Fibroblast of lung (primary cell): ENCODE measurements around the gene SPIB. TPM values are rescaled to one million over a fixed set of nuclear protein-coding genes. Genes with fewer than 3 reads are reported as not detected.

Experiments
- DNase-seq, 2 donors: peaks; one replicate each; pipeline versions ENCODE4 v3.0.0 to v3.0.0-alpha.2; 2010; ENCODE audit warnings: low read depth in 2 of 2
- H2AFZ ChIP-seq: 2 replicates; pipeline ENCODE4 v1.5.1; 2012; ENCODE audit warnings: low read length, control low read depth, inconsistent platforms
- H3K27ac ChIP-seq: 2 replicates; pipeline ENCODE4 v1.5.1; 2011; ENCODE audit warnings: low read length, control low read depth; ENCODE audit not compliant: insufficient read depth
- H3K27me3 ChIP-seq: 2 replicates; pipeline ENCODE4 v1.5.1; 2011; ENCODE audit warnings: mild to moderate bottlenecking, low read length; ENCODE audit not compliant: control insufficient read depth, insufficient read depth
- H3K36me3 ChIP-seq: 2 replicates; pipeline ENCODE4 v1.5.1; 2011; ENCODE audit warnings: low read length; ENCODE audit not compliant: control insufficient read depth, insufficient read depth
- H3K4me1 ChIP-seq: 2 replicates; pipeline ENCODE4 v1.5.1; 2011; ENCODE audit warnings: low read length; ENCODE audit not compliant: control insufficient read depth, insufficient read depth; ENCODE audit errors: extremely low read depth
- H3K4me2 ChIP-seq: 2 replicates; pipeline ENCODE4 v1.5.1; 2011; ENCODE audit warnings: low read length, control low read depth; ENCODE audit not compliant: insufficient read depth; ENCODE audit errors: extremely low read depth
- H3K4me3 ChIP-seq, 4 experiments: fragments of 200-600 bp in 1 of 4; sonication (generic) in 1 of 4; replicated peaks in 1 of 4; 2 replicates each; pipeline ENCODE4 v1.5.1; 2011 to 2016; ENCODE audit warnings: low read length in 4 of 4, low read depth in 3 of 4, mild to moderate bottlenecking in 3 of 4, control low read depth in 2 of 4, inconsistent platforms in 1 of 4, mixed read lengths in 1 of 4; ENCODE audit not compliant: insufficient read depth in 1 of 4; ENCODE audit errors: control extremely low read depth in 1 of 4
- H3K79me2 ChIP-seq: 2 replicates; pipeline ENCODE4 v1.5.1; 2012; ENCODE audit warnings: mild to moderate bottlenecking, low read length, inconsistent platforms; ENCODE audit not compliant: control insufficient read depth, insufficient read depth
- H3K9ac ChIP-seq: 2 replicates; pipeline ENCODE4 v1.5.1; 2011; ENCODE audit warnings: mild to moderate bottlenecking, low read length, control low read depth; ENCODE audit not compliant: insufficient read depth
- H3K9me3 ChIP-seq: 2 replicates; pipeline ENCODE4 v1.5.1; 2012; ENCODE audit warnings: low read depth, low read length; ENCODE audit not compliant: control insufficient read depth, insufficient read depth
- H4K20me1 ChIP-seq: 2 replicates; pipeline ENCODE4 v1.5.1; 2011; ENCODE audit warnings: low read length; ENCODE audit not compliant: control insufficient read depth, insufficient read depth; ENCODE audit errors: extremely low read depth
- EZH2 ChIP-seq: IDR thresholded peaks from 2 replicates; pipeline ENCODE4 v1.5.1; 2012; ENCODE audit warnings: low read length, control low read depth, mild to moderate bottlenecking; ENCODE audit errors: missing control alignments
- polyA plus RNA-seq, 2 donors: library from polyadenylated mRNA; depleted of rRNA in 1 of 2; stranded (reverse) in 1 of 2; unstranded in 1 of 2; fragments of >200 nt; gene quantifications; 2 replicates each; pipeline ENCODE4 v1.2.1, GENCODE V29; 2011 to 2012; ENCODE audit warnings: missing spikeins in 1 of 2
- total RNA-seq: library from RNA; depleted of rRNA; stranded (reverse); fragments of >200 nt; gene quantifications from 2 replicates; pipeline ENCODE4 v1.2.1, GENCODE V29; 2014
- TF ChIP-seq, protein P1 (sequence below), 2 donors: IDR thresholded peaks in 1 of 2; conservative IDR thresholded peaks in 1 of 2; 1 replicate in 1 of 2; 2 replicates in 1 of 2; pipeline ENCODE4 v1.5.1; 2011 to 2012; ENCODE audit warnings: low read length in 2 of 2, control low read depth in 1 of 2, inconsistent platforms in 1 of 2, low read depth in 1 of 2, mild to moderate bottlenecking in 1 of 2

Gene SPIB
- total and polyA plus RNA-seq, 2 donors (not counting 1 experiment from before 2014, with no cell fraction given) = not detected

- no peaks in the 10 kb centered on the region for H3K9me3 ChIP-seq
- H3K27me3 ChIP-seq = no peaks in the 10 kb centered on the region
- H3K4me2 ChIP-seq = no peak overlapping the region
- H2AFZ ChIP-seq = no peak overlapping the region
- H3K4me3 ChIP-seq = no peak overlapping the region
- no peak for DNase-seq
- TF ChIP-seq, protein P1, sequence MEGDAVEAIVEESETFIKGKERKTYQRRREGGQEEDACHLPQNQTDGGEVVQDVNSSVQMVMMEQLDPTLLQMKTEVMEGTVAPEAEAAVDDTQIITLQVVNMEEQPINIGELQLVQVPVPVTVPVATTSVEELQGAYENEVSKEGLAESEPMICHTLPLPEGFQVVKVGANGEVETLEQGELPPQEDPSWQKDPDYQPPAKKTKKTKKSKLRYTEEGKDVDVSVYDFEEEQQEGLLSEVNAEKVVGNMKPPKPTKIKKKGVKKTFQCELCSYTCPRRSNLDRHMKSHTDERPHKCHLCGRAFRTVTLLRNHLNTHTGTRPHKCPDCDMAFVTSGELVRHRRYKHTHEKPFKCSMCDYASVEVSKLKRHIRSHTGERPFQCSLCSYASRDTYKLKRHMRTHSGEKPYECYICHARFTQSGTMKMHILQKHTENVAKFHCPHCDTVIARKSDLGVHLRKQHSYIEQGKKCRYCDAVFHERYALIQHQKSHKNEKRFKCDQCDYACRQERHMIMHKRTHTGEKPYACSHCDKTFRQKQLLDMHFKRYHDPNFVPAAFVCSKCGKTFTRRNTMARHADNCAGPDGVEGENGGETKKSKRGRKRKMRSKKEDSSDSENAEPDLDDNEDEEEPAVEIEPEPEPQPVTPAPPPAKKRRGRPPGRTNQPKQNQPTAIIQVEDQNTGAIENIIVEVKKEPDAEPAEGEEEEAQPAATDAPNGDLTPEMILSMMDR (conservative IDR thresholded peaks at IDR 0.05 in 1 of 2, IDR thresholded peaks at IDR 0.05 in 1 of 2; ENCODE audit: low read depth in 1 of 2, low read length in 2 of 2) = no peak
- TF ChIP-seq EZH2 = no peak
- no peak overlapping the region for H3K27ac ChIP-seq
- H3K79me2 ChIP-seq = no peaks in the 10 kb centered on the region
- no peak overlapping the region for H3K9ac ChIP-seq
- no peaks in the 10 kb centered on the region for H4K20me1 ChIP-seq
- H3K36me3 ChIP-seq = peaks cover 8% of the 10 kb centered on the region
- no peaks in the 10 kb centered on the region for H3K4me1 ChIP-seq
Observed at GRCh38 chr19:50402544-50403301, 16.0 kb upstream of the SPIB start.

DNA sequence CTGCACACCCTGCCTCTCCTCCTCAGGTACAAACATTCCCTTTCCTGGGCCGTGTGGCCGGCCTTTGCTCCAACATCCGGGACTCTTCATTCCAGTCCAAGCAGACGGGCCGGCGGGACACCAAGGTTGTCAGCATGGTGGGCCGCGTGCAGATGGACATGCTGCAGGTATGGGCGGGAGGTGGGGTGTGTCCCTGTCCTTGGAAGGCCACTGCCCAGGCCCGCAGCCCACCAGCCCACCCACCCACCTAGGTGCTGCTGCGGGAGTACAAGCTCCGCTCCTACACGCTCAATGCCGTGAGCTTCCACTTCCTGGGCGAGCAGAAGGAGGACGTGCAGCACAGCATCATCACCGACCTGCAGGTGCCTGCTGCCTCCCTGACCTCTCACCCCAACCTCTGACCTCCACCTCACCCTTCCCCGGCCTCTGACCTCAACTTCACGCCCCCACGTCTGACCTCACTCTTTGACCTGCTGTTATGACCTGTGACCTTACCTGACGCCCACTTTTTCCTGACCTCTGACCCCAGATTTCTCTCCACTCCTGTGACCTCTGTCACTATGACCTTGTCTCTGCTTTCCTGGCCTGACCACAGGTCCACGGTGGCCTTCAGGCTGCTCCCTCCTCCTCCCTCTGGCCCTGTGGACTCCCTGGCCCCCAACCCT lies 12.4 kb upstream of the SPIB start:
- no peak for DNase-seq
- H3K4me3 ChIP-seq = no peak overlapping the region
- H2AFZ ChIP-seq = no peak overlapping the region
- no peak for TF ChIP-seq EZH2
- TF ChIP-seq, protein P1 (conservative IDR thresholded peaks at IDR 0.05 in 1 of 2, IDR thresholded peaks at IDR 0.05 in 1 of 2; ENCODE audit: low read depth in 1 of 2, low read length in 2 of 2) = no peak
- H3K27ac ChIP-seq = no peak overlapping the region
- H3K79me2 ChIP-seq = no peaks in the 10 kb centered on the region
- no peaks in the 10 kb centered on the region for H3K27me3 ChIP-seq
- no peak overlapping the region for H3K9ac ChIP-seq
- no peaks in the 10 kb centered on the region for H3K9me3 ChIP-seq
- peaks cover 8% of the 10 kb centered on the region for H3K36me3 ChIP-seq
- no peaks in the 10 kb centered on the region for H4K20me1 ChIP-seq
- no peak overlapping the region for H3K4me2 ChIP-seq
- no peaks in the 10 kb centered on the region for H3K4me1 ChIP-seq

GRCh38 chr19:50406829-50407228 lies 11.9 kb upstream of the SPIB start:
- Histone ChIP-seq H3K79me2 (no peaks in the 10 kb centered on the region), H3K9me3 (no peaks in the 10 kb centered on the region), H3K4me3 (no peak overlapping the region), H3K9ac (no peak overlapping the region), H2AFZ (no peak overlapping the region), H3K36me3 (peaks cover 8% of the 10 kb centered on the region), H3K4me2 (no peak overlapping the region), H3K27ac (no peak overlapping the region), H3K4me1 (no peaks in the 10 kb centered on the region), H4K20me1 (no peaks in the 10 kb centered on the region), H3K27me3 (no peaks in the 10 kb centered on the region)
- TF ChIP-seq, protein P1 (conservative IDR thresholded peaks at IDR 0.05 in 1 of 2, IDR thresholded peaks at IDR 0.05 in 1 of 2; ENCODE audit: low read depth in 1 of 2, low read length in 2 of 2) = no peak
- no peak for TF ChIP-seq EZH2
- no peak for DNase-seq
